Measurements from ENCODE around the gene C12orf56.

C12orf56 gene

GRCh38 chr12:64430886-64431285 lies 40.3 kb upstream of the C12orf56 start:
- Histone ChIP-seq H3K36me3 (ENCODE audit: control insufficient read depth in 1 of 2, insufficient read depth in 2 of 2, low read depth in 1 of 2, low read length in 2 of 2) (peaks cover 39 to 99% of the 10 kb centered on the region in 2 experiments), H3K14ac (ENCODE audit: low read length in 2 of 2) (no peak overlapping the region), H3K79me1 (replicated peaks; ENCODE audit: low read length, poor library complexity, severe bottlenecking) (peaks cover 9% of the 10 kb centered on the region), H3K18ac (ENCODE audit: low read depth in 1 of 2, low read length in 2 of 2) (no peak overlapping the region), H3K4ac (ENCODE audit: low read depth in 1 of 2, low read length in 2 of 2) (no peak overlapping the region), H4K8ac (ENCODE audit: low read length) (no peak overlapping the region), H3K9me3 (ENCODE audit: control insufficient read depth, low read length) (no peaks in the 10 kb centered on the region), H4K91ac (ENCODE audit: low read length) (no peak overlapping the region), H3K9ac (ENCODE audit: low read length) (peak overlapping the region; percentile 44), H2BK15ac (ENCODE audit: low read depth, poor library complexity, severe bottlenecking) (no peak overlapping the region), H3K27ac (ENCODE audit: low read length, poor library complexity, severe bottlenecking) (no peak overlapping the region), H2AK5ac (ENCODE audit: low read length, severe bottlenecking) (no peak overlapping the region), H3K4me1 (ENCODE audit: control insufficient read depth, insufficient read depth, low read depth, low read length) (peaks cover 3% of the 10 kb centered on the region), H2BK120ac (ENCODE audit: low read depth, low read length) (no peak overlapping the region), H2BK5ac (ENCODE audit: low read depth, low read length, poor library complexity, severe bottlenecking) (no peak overlapping the region), H2AFZ (ENCODE audit: low read depth, low read length) (no peak overlapping the region), H3K4me2 (ENCODE audit: low read length, poor library complexity, severe bottlenecking) (no peak overlapping the region), H3K23ac (ENCODE audit: low read length in 2 of 2) (no peak overlapping the region), H2BK12ac (ENCODE audit: low read length in 2 of 2) (no peak overlapping the region), H3K4me3 (ENCODE audit: insufficient read depth in 1 of 2, low read depth in 1 of 2, low read length in 2 of 2) (no peak overlapping the region), H3K27me3 (ENCODE audit: control insufficient read depth in 1 of 2, insufficient read depth in 1 of 2, low read length in 2 of 2) (no peaks in the 10 kb centered on the region)
- WGBS = 98% methylated on average over 2 of the region's 2 CpGs
- DNase-seq = no peak

GRCh38 chr12:64428956-64429355 lies 38.4 kb upstream of the C12orf56 start:
- H3K36me3 ChIP-seq (ENCODE audit: control insufficient read depth in 1 of 2, insufficient read depth in 2 of 2, low read depth in 1 of 2, low read length in 2 of 2) = peaks cover 38 to 100% of the 10 kb centered on the region in 2 experiments
- H3K4me2 ChIP-seq (ENCODE audit: low read length, poor library complexity, severe bottlenecking) = no peak overlapping the region
- no peak overlapping the region for H3K18ac ChIP-seq (ENCODE audit: low read depth in 1 of 2, low read length in 2 of 2)
- no peak overlapping the region for H2BK5ac ChIP-seq (ENCODE audit: low read depth, low read length, poor library complexity, severe bottlenecking)
- no peak overlapping the region for H2BK120ac ChIP-seq (ENCODE audit: low read depth, low read length)
- no peak overlapping the region for H3K9ac ChIP-seq (ENCODE audit: low read length)
- H3K79me1 ChIP-seq (replicated peaks; ENCODE audit: low read length, poor library complexity, severe bottlenecking) = peaks cover 9% of the 10 kb centered on the region
- H3K27me3 ChIP-seq (ENCODE audit: control insufficient read depth in 1 of 2, insufficient read depth in 1 of 2, low read length in 2 of 2) = no peaks in the 10 kb centered on the region
- H3K4ac ChIP-seq (ENCODE audit: low read depth in 1 of 2, low read length in 2 of 2) = no peak overlapping the region
- H2BK15ac ChIP-seq (ENCODE audit: low read depth, poor library complexity, severe bottlenecking) = no peak overlapping the region
- H3K14ac ChIP-seq (ENCODE audit: low read length in 2 of 2) = no peak overlapping the region
- no peak overlapping the region for H2BK12ac ChIP-seq (ENCODE audit: low read length in 2 of 2)
- H4K8ac ChIP-seq (ENCODE audit: low read length) = no peak overlapping the region
- no peak overlapping the region for H3K4me3 ChIP-seq (ENCODE audit: insufficient read depth in 1 of 2, low read depth in 1 of 2, low read length in 2 of 2)
- 98% methylated on average over 3 of the region's 4 CpGs for WGBS
- no peak overlapping the region for H2AK5ac ChIP-seq (ENCODE audit: low read length, severe bottlenecking)
- no peaks in the 10 kb centered on the region for H3K9me3 ChIP-seq (ENCODE audit: control insufficient read depth, low read length)
- peaks cover 3% of the 10 kb centered on the region for H3K4me1 ChIP-seq (ENCODE audit: control insufficient read depth, insufficient read depth, low read depth, low read length)
- no peak overlapping the region for H2AFZ ChIP-seq (ENCODE audit: low read depth, low read length)
- no peak overlapping the region for H3K27ac ChIP-seq (ENCODE audit: low read length, poor library complexity, severe bottlenecking)
- H4K91ac ChIP-seq (ENCODE audit: low read length) = no peak overlapping the region
- no peak for DNase-seq
- no peak overlapping the region for H3K23ac ChIP-seq (ENCODE audit: low read length in 2 of 2)

- no peak overlapping the region for H2BK12ac ChIP-seq (ENCODE audit: low read length in 2 of 2)
- no peak overlapping the region for H2BK15ac ChIP-seq (ENCODE audit: low read depth, poor library complexity, severe bottlenecking)
- H4K91ac ChIP-seq (ENCODE audit: low read length) = no peak overlapping the region
- no peak overlapping the region for H3K18ac ChIP-seq (ENCODE audit: low read depth in 1 of 2, low read length in 2 of 2)
- WGBS = no CpG with 5 or more reads among the region's 1 CpG
- peaks cover 38 to 100% of the 10 kb centered on the region in 2 experiments for H3K36me3 ChIP-seq (ENCODE audit: control insufficient read depth in 1 of 2, insufficient read depth in 2 of 2, low read depth in 1 of 2, low read length in 2 of 2)
- H3K4me3 ChIP-seq (ENCODE audit: insufficient read depth in 1 of 2, low read depth in 1 of 2, low read length in 2 of 2) = no peak overlapping the region
- H3K27ac ChIP-seq (ENCODE audit: low read length, poor library complexity, severe bottlenecking) = no peak overlapping the region
- peaks cover 7% of the 10 kb centered on the region for H3K79me1 ChIP-seq (replicated peaks; ENCODE audit: low read length, poor library complexity, severe bottlenecking)
- H2AFZ ChIP-seq (ENCODE audit: low read depth, low read length) = no peak overlapping the region
- no peak overlapping the region for H4K8ac ChIP-seq (ENCODE audit: low read length)
- no peak overlapping the region for H3K4me2 ChIP-seq (ENCODE audit: low read length, poor library complexity, severe bottlenecking)
- H2BK5ac ChIP-seq (ENCODE audit: low read depth, low read length, poor library complexity, severe bottlenecking) = no peak overlapping the region
- no peaks in the 10 kb centered on the region for H3K9me3 ChIP-seq (ENCODE audit: control insufficient read depth, low read length)
- H3K4me1 ChIP-seq (ENCODE audit: control insufficient read depth, insufficient read depth, low read depth, low read length) = peaks cover 3% of the 10 kb centered on the region
- no peaks in the 10 kb centered on the region for H3K27me3 ChIP-seq (ENCODE audit: control insufficient read depth in 1 of 2, insufficient read depth in 1 of 2, low read length in 2 of 2)
- H2BK120ac ChIP-seq (ENCODE audit: low read depth, low read length) = no peak overlapping the region
- no peak overlapping the region for H2AK5ac ChIP-seq (ENCODE audit: low read length, severe bottlenecking)
- H3K9ac ChIP-seq (ENCODE audit: low read length) = no peak overlapping the region
- H3K23ac ChIP-seq (ENCODE audit: low read length in 2 of 2) = no peak overlapping the region
- H3K4ac ChIP-seq (ENCODE audit: low read depth in 1 of 2, low read length in 2 of 2) = no peak overlapping the region
- no peak overlapping the region for H3K14ac ChIP-seq (ENCODE audit: low read length in 2 of 2)
- no peak for DNase-seq
Observed at GRCh38 chr12:64427988-64428387, 37.4 kb upstream of the C12orf56 start.

GRCh38 chr12:64419696-64420095 lies 29.1 kb upstream of the C12orf56 start:
- Histone ChIP-seq H2BK5ac (ENCODE audit: low read depth, low read length, poor library complexity, severe bottlenecking) (no peak overlapping the region), H3K23ac (ENCODE audit: low read length in 2 of 2) (no peak overlapping the region), H3K9me3 (ENCODE audit: control insufficient read depth, low read length) (no peaks in the 10 kb centered on the region), H3K4me1 (ENCODE audit: control insufficient read depth, insufficient read depth, low read depth, low read length) (no peaks in the 10 kb centered on the region), H3K27ac (ENCODE audit: low read length, poor library complexity, severe bottlenecking) (no peak overlapping the region), H3K79me1 (replicated peaks; ENCODE audit: low read length, poor library complexity, severe bottlenecking) (peaks cover 13% of the 10 kb centered on the region), H2BK120ac (ENCODE audit: low read depth, low read length) (no peak overlapping the region), H3K18ac (ENCODE audit: low read depth in 1 of 2, low read length in 2 of 2) (no peak overlapping the region), H3K36me3 (ENCODE audit: control insufficient read depth in 1 of 2, insufficient read depth in 2 of 2, low read depth in 1 of 2, low read length in 2 of 2) (peaks cover 27 to 99% of the 10 kb centered on the region in 2 experiments), H3K27me3 (ENCODE audit: control insufficient read depth in 1 of 2, insufficient read depth in 1 of 2, low read length in 2 of 2) (no peaks in the 10 kb centered on the region), H3K4me2 (ENCODE audit: low read length, poor library complexity, severe bottlenecking) (no peak overlapping the region), H2AK5ac (ENCODE audit: low read length, severe bottlenecking) (no peak overlapping the region), H2AFZ (ENCODE audit: low read depth, low read length) (no peak overlapping the region), H2BK15ac (ENCODE audit: low read depth, poor library complexity, severe bottlenecking) (no peak overlapping the region), H2BK12ac (ENCODE audit: low read length in 2 of 2) (no peak overlapping the region), H3K4ac (ENCODE audit: low read depth in 1 of 2, low read length in 2 of 2) (no peak overlapping the region), H3K9ac (ENCODE audit: low read length) (no peak overlapping the region), H4K8ac (ENCODE audit: low read length) (no peak overlapping the region), H4K91ac (ENCODE audit: low read length) (no peak overlapping the region), H3K14ac (ENCODE audit: low read length in 2 of 2) (no peak overlapping the region), H3K4me3 (ENCODE audit: insufficient read depth in 1 of 2, low read depth in 1 of 2, low read length in 2 of 2) (no peak overlapping the region)
- no CpG with 5 or more reads among the region's 3 CpGs for WGBS
- DNase-seq = no peak

All from mesenchymal stem cell (in vitro differentiated cells and primary cell).